HL-60/S4 (cell line): ENCODE results near the gene PLEKHG1.

ENCODE experiments used
- in situ Hi-C: fragments of 300-500 bp; cut with MboI; formaldehyde crosslinking; loops from 2 replicates; pipeline ENCODE4 v1.14.3; 2022; ENCODE audit warnings: low sequenced_read_pairs

The PLEKHG1 gene

GRCh38 chr6:150599199-150600009, at the start of gene PLEKHG1:
PLEKHG1 (plus strand) TSS chr6:150599885; CDS start chr6:150733682, 133,797 bp downstream.
- in situ Hi-C loops = no loop called here

- in situ Hi-C loops = no loop called here
These were observed 49.4 kb upstream of the PLEKHG1 start for GRCh38 chr6:150550244-150550643.

GRCh38 chr6:150557043-150557599, 42.6 kb upstream of the PLEKHG1 start:
- in situ Hi-C loops = no loop called here

- in situ Hi-C loops = no loop called here
These were observed 39.4 kb upstream of the PLEKHG1 start for GRCh38 chr6:150560004-150560883.

GRCh38 chr6:150560884-150561219, 38.8 kb upstream of the PLEKHG1 start:
- in situ Hi-C loops = no loop called here

- in situ Hi-C loops = no loop called here
These were observed 33.7 kb upstream of the PLEKHG1 start for GRCh38 chr6:150565945-150566344.

- in situ Hi-C loops = no loop called here
These were observed 33.2 kb upstream of the PLEKHG1 start for GRCh38 chr6:150566486-150566885.

- in situ Hi-C loops = no loop called here
These were observed 32.3 kb upstream of the PLEKHG1 start for GRCh38 chr6:150567380-150567779.

GRCh38 chr6:150567823-150568383, 31.8 kb upstream of the PLEKHG1 start:
- in situ Hi-C loops = no loop called here

GRCh38 chr6:150568560-150568959, 31.1 kb upstream of the PLEKHG1 start:
- in situ Hi-C loops = no loop called here

- in situ Hi-C loops = no loop called here
These were observed 30.5 kb upstream of the PLEKHG1 start for GRCh38 chr6:150569161-150569560.

GRCh38 chr6:150573041-150573681, 26.5 kb upstream of the PLEKHG1 start:
- in situ Hi-C loops = no loop called here

GRCh38 chr6:150575836-150576235, 23.8 kb upstream of the PLEKHG1 start:
- in situ Hi-C loops = no loop called here

GRCh38 chr6:150576651-150577226, 22.9 kb upstream of the PLEKHG1 start:
- in situ Hi-C loops = no loop called here

- in situ Hi-C loops = no loop called here
These were observed 20.1 kb upstream of the PLEKHG1 start for GRCh38 chr6:150579611-150580010.

GRCh38 chr6:150580489-150580888, 19.2 kb upstream of the PLEKHG1 start:
- in situ Hi-C loops = no loop called here

GRCh38 chr6:150584065-150584464, 15.6 kb upstream of the PLEKHG1 start:
- in situ Hi-C loops = no loop called here

- in situ Hi-C loops = no loop called here
These were observed 15.1 kb upstream of the PLEKHG1 start for GRCh38 chr6:150584596-150584995.

- in situ Hi-C loops = no loop called here
These were observed 12.8 kb upstream of the PLEKHG1 start for GRCh38 chr6:150586850-150587359.

GRCh38 chr6:150587637-150588036, 12.0 kb upstream of the PLEKHG1 start:
- in situ Hi-C loops = no loop called here
